NCI-H1417 treated with DMSO at 0.1 percent for 48 hours (cell line): Measurements from ENCODE around the gene CEP41.

ENCODE experiments used
- DNase-seq: peaks from one replicate; lab custom pipeline; 2025; lab: John Stamatoyannopoulos, UW

Gene CEP41

GRCh38 chr7:130440527-130441365 lies at the start of gene CEP41:
TSS of gene CEP41 (minus strand) at chr7:130441016. CDS start at chr7:130440966, 50 bp downstream.
- peak; percentile 99 for DNase-seq

- DNase-seq: no peak
Measured at GRCh38 chr7:130490311-130490791, 49.5 kb upstream of the CEP41 start.

GRCh38 chr7:130489140-130489983 lies 48.5 kb upstream of the CEP41 start:
- DNase-seq: no peak

- DNase-seq: no peak
Measured at GRCh38 chr7:130488392-130489139, 47.8 kb upstream of the CEP41 start.

- DNase-seq: no peak
Measured at GRCh38 chr7:130486954-130487436, 46.2 kb upstream of the CEP41 start.

GRCh38 chr7:130486114-130486953 lies 45.5 kb upstream of the CEP41 start:
- DNase-seq: no peak

- DNase-seq: no peak
Measured at GRCh38 chr7:130485734-130486113, 44.9 kb upstream of the CEP41 start.

- no peak for DNase-seq
Measured at GRCh38 chr7:130483031-130483430, 42.2 kb upstream of the CEP41 start.

GRCh38 chr7:130481898-130482297 lies 41.1 kb upstream of the CEP41 start:
- DNase-seq: no peak

GRCh38 chr7:130479716-130480400 lies 39.0 kb upstream of the CEP41 start:
- no peak for DNase-seq

- no peak for DNase-seq
Measured at GRCh38 chr7:130478991-130479390, 38.2 kb upstream of the CEP41 start.

- no peak for DNase-seq
Measured at GRCh38 chr7:130476297-130477150, 35.7 kb upstream of the CEP41 start.

- DNase-seq: no peak
Measured at GRCh38 chr7:130475776-130476175, 35.0 kb upstream of the CEP41 start.

- DNase-seq: no peak
Measured at GRCh38 chr7:130473876-130474275, 33.1 kb upstream of the CEP41 start.

- no peak for DNase-seq
Measured at GRCh38 chr7:130473289-130473688, 32.5 kb upstream of the CEP41 start.

- no peak for DNase-seq
Measured at GRCh38 chr7:130471974-130472373, 31.2 kb upstream of the CEP41 start.

- no peak for DNase-seq
Measured at GRCh38 chr7:130468612-130469011, 27.8 kb upstream of the CEP41 start.

GRCh38 chr7:130463553-130464434 lies 23.0 kb upstream of the CEP41 start:
- DNase-seq: no peak

GRCh38 chr7:130461272-130461671 lies 20.5 kb upstream of the CEP41 start:
- DNase-seq: no peak
